ENCODE results near the gene CYP27A1.

DNA sequence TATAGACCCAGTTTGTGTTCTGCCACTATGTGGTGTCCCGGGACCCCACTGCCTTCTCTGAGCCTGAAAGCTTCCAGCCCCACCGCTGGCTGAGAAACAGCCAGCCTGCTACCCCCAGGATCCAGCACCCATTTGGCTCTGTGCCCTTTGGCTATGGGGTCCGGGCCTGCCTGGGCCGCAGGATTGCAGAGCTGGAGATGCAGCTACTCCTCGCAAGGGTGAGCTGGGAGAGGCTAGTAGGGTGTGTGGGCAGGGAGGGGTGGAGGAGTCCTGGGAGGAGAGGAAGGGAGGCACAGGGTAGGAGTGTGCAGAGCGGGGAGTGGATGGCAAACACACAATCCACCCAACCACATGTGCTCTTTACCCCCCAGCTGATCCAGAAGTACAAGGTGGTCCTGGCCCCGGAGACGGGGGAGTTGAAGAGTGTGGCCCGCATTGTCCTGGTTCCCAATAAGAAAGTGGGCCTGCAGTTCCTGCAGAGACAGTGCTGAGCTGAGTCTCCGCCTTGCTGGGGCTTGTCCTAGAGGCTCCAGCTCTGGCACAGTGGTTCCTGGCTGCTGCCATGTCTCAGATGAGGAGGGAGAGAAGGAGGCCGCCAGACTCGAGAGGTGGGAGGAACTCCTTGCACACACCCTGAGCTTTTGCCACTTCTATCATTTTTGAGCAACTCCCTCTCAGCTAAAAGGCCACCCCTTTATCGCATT lies 32.7 kb downstream of the CYP27A1 start:
- TF ChIP-seq ZFP36 (IDR thresholded peaks at IDR 0.05; ENCODE audit: borderline replicate concordance, partially characterized antibody) (no peak), SREBF2 (IDR thresholded peaks at IDR 0.05) (no peak)
- TF ChIP-seq, protein P1, sequence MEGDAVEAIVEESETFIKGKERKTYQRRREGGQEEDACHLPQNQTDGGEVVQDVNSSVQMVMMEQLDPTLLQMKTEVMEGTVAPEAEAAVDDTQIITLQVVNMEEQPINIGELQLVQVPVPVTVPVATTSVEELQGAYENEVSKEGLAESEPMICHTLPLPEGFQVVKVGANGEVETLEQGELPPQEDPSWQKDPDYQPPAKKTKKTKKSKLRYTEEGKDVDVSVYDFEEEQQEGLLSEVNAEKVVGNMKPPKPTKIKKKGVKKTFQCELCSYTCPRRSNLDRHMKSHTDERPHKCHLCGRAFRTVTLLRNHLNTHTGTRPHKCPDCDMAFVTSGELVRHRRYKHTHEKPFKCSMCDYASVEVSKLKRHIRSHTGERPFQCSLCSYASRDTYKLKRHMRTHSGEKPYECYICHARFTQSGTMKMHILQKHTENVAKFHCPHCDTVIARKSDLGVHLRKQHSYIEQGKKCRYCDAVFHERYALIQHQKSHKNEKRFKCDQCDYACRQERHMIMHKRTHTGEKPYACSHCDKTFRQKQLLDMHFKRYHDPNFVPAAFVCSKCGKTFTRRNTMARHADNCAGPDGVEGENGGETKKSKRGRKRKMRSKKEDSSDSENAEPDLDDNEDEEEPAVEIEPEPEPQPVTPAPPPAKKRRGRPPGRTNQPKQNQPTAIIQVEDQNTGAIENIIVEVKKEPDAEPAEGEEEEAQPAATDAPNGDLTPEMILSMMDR (IDR thresholded peaks at IDR 0.05), result no peak
